ENCODE data around the gene SPI1.

DNA sequence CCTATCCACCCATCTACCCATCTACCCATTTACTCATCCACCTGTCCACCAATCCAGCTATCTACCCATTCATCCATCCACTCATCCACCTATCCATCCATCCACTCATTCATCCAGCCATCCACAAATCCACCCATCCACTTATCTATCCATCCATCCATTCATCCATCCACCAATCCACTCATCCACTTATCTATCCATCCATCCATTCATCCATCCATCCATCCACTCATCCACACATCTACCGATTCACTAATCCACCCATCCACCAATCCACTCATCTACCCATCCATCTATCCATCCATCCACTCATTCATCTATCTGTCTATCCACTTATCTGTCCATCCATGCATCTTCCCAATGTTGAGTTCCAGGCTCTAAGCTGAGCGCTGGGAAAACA, 1.7 kb upstream of the SPI1 start:
- TF ChIP-seq, protein P1, sequence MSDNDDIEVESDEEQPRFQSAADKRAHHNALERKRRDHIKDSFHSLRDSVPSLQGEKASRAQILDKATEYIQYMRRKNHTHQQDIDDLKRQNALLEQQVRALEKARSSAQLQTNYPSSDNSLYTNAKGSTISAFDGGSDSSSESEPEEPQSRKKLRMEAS (IDR thresholded peaks at IDR 0.05; ENCODE audit: low read depth, low read length), result no peak
- TF ChIP-seq, protein P2, sequence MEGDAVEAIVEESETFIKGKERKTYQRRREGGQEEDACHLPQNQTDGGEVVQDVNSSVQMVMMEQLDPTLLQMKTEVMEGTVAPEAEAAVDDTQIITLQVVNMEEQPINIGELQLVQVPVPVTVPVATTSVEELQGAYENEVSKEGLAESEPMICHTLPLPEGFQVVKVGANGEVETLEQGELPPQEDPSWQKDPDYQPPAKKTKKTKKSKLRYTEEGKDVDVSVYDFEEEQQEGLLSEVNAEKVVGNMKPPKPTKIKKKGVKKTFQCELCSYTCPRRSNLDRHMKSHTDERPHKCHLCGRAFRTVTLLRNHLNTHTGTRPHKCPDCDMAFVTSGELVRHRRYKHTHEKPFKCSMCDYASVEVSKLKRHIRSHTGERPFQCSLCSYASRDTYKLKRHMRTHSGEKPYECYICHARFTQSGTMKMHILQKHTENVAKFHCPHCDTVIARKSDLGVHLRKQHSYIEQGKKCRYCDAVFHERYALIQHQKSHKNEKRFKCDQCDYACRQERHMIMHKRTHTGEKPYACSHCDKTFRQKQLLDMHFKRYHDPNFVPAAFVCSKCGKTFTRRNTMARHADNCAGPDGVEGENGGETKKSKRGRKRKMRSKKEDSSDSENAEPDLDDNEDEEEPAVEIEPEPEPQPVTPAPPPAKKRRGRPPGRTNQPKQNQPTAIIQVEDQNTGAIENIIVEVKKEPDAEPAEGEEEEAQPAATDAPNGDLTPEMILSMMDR (IDR thresholded peaks at IDR 0.05; ENCODE audit: low read depth, low read length), result no peak
